Measurements from ENCODE around the gene KLHL24.
"Not testable (repeated sequence)": the region's sequence is repeated elsewhere in the genome, so short reads cannot be mapped to it uniquely, and the experiment has no call there.

The KLHL24 gene

GRCh38 chr3:183631715-183632114, 3.7 kb upstream of the KLHL24 start:
- no peak overlapping the region for H3K4me3 ChIP-seq (ENCODE audit: low read depth, low read length)
- H3K4me1 ChIP-seq (ENCODE audit: control insufficient read depth, insufficient read depth, low read length): no peaks in the 10 kb centered on the region; the same call in 1 of the 2 replicates
- TF ChIP-seq ZNF121 (tag by site-specific recombination; IDR thresholded peaks at IDR 0.05): peak; percentile 30; the same call in 1 of the 2 replicates
- TF ChIP-seq ZNF112 (tag by site-specific recombination; IDR thresholded peaks at IDR 0.05): no peak
- TF ChIP-seq ZNF623 (tag by site-specific recombination; IDR thresholded peaks at IDR 0.05): no peak
- H3K36me3 ChIP-seq (ENCODE audit: control insufficient read depth in 2 of 2, insufficient read depth in 1 of 2, low read length in 2 of 2): no peaks in the 10 kb centered on the region
- no peak overlapping the region for H3K27ac ChIP-seq (ENCODE audit: extremely low read depth, low read depth, low read length)
- POLR2A ChIA-PET: no interaction called here
- H3K9me3 ChIP-seq (ENCODE audit: control insufficient read depth, insufficient read depth, low read depth, low read length): no peaks in the 10 kb centered on the region
- CTCF ChIA-PET: no interaction called here

GRCh38 chr3:183632725-183633124, 2.7 kb upstream of the KLHL24 start:
- H3K9me3 ChIP-seq (ENCODE audit: control insufficient read depth, insufficient read depth, low read depth, low read length); H3K4me3 ChIP-seq (ENCODE audit: low read depth, low read length); H3K27ac ChIP-seq (ENCODE audit: extremely low read depth, low read depth, low read length); H3K36me3 ChIP-seq (ENCODE audit: control insufficient read depth in 2 of 2, insufficient read depth in 1 of 2, low read length in 2 of 2); H3K4me1 ChIP-seq (ENCODE audit: control insufficient read depth, insufficient read depth, low read length); POLR2A ChIA-PET; CTCF ChIA-PET: not testable (repeated sequence)

- ChIA-PET POLR2A (interaction anchor here (0.6 to 1.4 kb wide), 3 partner anchors 62 to 220 kb away, joined by 4 to 7 read pairs (median 5); no protein-coding TSS in a partner anchor), CTCF (no interaction called here)
- Histone ChIP-seq H3K4me3 (ENCODE audit: low read depth, low read length) (no peak overlapping the region), H3K9me3 (ENCODE audit: control insufficient read depth, insufficient read depth, low read depth, low read length) (no peaks in the 10 kb centered on the region), H3K4me1 (ENCODE audit: control insufficient read depth, insufficient read depth, low read length) (peaks cover 5% of the 10 kb centered on the region; the same call in 1 of the 2 replicates), H3K27ac (ENCODE audit: extremely low read depth, low read depth, low read length) (no peak overlapping the region; the same call in 1 of the 2 replicates), H3K36me3 (ENCODE audit: control insufficient read depth in 2 of 2, insufficient read depth in 1 of 2, low read length in 2 of 2) (no peaks in the 10 kb centered on the region)
- TF ChIP-seq SCRT1 (tag by site-specific recombination; IDR thresholded peaks at IDR 0.05; ENCODE audit: borderline replicate concordance) (no peak), PRDM10 (tag by site-specific recombination; IDR thresholded peaks at IDR 0.05) (no peak), ZNF654 (tag by site-specific recombination; IDR thresholded peaks at IDR 0.05; ENCODE audit: low read depth) (no peak), ZNF600 (tag by site-specific recombination; IDR thresholded peaks at IDR 0.05) (0 out of 2 replicates have a peak, but pooled peaks have one; percentile 21)
Measured at GRCh38 chr3:183634707-183635106, 716 bp upstream of the KLHL24 start.

- no peaks in the 10 kb centered on the region for H3K36me3 ChIP-seq (ENCODE audit: control insufficient read depth in 2 of 2, insufficient read depth in 1 of 2, low read length in 2 of 2)
- H3K4me3 ChIP-seq (ENCODE audit: low read depth, low read length): peak overlapping the region; percentile 90
- ChIA-PET POLR2A (interaction anchor here (0.6 to 1.4 kb wide), 3 partner anchors 62 to 220 kb away, joined by 4 to 7 read pairs (median 5); no protein-coding TSS in a partner anchor), CTCF (no interaction called here)
- H3K9me3 ChIP-seq (ENCODE audit: control insufficient read depth, insufficient read depth, low read depth, low read length): no peaks in the 10 kb centered on the region
- H3K27ac ChIP-seq (ENCODE audit: extremely low read depth, low read depth, low read length): peak overlapping the region; percentile 84; the same call in 1 of the 2 replicates
- peaks cover 5% of the 10 kb centered on the region; the same call in 1 of the 2 replicates for H3K4me1 ChIP-seq (ENCODE audit: control insufficient read depth, insufficient read depth, low read length)
- TF ChIP-seq KLF8 (tag by site-specific recombination; IDR thresholded peaks at IDR 0.05): no peak
- TF ChIP-seq ZNF26 (tag by site-specific recombination; IDR thresholded peaks at IDR 0.05): no peak
- no peak for TF ChIP-seq ZNF391 (tag by site-specific recombination; IDR thresholded peaks at IDR 0.05; ENCODE audit: borderline replicate concordance, low read depth)
- TF ChIP-seq ZNF335 (tag by site-specific recombination; conservative IDR thresholded peaks at IDR 0.05): peak; percentile 94; the same call in 1 of the 2 replicates
- no peak for TF ChIP-seq BCL11B (tag by site-specific recombination; IDR thresholded peaks at IDR 0.05; ENCODE audit: low read depth)
- TF ChIP-seq REST (tag by site-specific recombination; IDR thresholded peaks at IDR 0.05): 0 out of 2 replicates have a peak, but pooled peaks have one; percentile 33
Measured at GRCh38 chr3:183635107-183635430, 354 bp upstream of the KLHL24 start.

Data from HEK293 (cell line).